HTR-8/SVneo (cell line): ENCODE results near the gene MCUB.
"Not testable (repeated sequence)": the region's sequence is repeated elsewhere in the genome, so short reads cannot be mapped to it uniquely, and the experiment has no call there.

Source experiments
- DNase-seq: peaks from one replicate; pipeline ENCODE4 v3.0.0; 2011; ENCODE audit warnings: low spot score, mixed read lengths; ENCODE audit not compliant: insufficient read length
- FAIRE-seq: peaks from 2 replicates; lab custom pipeline; 2011; peaks lifted over from hg19 to GRCh38; lab: Jason Lieb, UNC

MCUB gene

DNA sequence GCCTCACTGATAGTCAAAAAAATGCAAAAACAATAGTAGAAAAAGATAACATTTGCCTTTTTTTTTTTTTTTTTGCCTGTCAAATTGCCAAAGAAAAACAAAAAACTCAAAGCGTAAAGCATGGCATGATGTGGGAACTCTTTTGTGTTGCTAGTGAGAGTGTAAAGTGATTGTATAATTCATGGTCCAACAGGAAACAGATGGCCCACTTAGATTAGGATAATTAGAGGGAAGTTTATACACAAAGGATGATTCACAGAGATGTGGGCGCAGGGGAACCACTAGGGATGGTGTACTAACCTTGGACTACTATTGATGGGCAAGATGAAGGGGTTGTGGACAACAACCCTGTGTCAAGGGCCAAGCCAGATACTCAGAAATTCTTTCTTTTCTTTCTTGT is 16.4 kb downstream of the MCUB start:
- no peak for DNase-seq
- FAIRE-seq: no peak

DNA sequence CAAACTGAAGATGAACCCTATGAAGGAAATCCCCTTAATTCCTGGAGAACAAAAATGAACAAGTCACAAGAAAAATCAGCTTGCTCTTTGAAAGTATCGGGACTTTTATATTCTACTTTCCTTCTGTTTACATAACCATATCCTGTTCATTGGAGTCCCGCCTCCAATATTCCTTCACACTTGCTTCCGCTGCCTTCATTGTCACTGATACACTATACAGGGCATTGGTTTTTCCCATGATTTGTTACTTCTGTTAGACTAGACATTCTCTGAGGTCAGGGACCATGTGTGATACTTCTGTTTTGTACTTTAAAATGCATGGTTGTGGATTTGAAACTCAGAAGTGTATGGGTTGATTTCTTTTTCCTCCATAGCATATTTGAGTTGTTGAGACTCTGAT is 18.8 kb downstream of the MCUB start:
- DNase-seq (no peak), FAIRE-seq (no peak)

DNA sequence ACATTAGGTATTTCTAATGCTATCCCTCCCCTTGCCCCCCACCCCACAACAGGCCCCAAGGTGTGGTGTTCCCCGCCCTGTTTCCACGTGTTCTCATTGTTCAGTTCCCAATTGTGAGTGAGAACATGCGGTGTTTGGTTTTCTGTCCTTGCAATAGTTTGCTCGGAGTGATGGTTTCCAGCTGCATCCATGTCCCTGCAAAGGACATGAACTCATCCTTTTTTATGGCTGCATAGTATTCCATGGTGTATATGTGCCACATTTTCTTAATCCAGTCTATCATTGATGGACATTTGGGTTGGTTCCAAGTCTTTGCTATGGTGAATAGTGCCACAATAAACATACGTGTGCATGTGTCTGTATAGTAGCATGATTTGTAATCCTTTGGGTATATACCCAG is 20.0 kb downstream of the MCUB start:
- not testable (repeated sequence) for FAIRE-seq, DNase-seq

DNA sequence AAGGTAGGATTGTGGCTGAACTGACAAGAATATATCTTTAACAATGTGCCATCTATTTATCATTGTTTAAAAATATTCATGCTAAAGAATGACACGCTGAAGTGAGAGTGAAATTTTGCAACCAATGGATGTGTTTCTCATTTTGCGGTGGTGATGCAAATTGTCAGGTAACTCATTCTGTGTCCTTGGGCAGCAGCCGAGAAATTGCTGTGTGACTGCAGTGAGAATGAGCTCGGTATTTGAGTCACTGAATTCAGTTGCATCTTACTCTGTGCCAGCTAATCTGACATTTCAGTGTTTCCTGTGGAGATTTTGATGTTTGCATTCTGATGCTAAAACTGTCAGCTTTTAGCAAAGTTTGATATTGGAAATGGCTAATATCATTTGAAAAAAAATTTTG is 28.1 kb downstream of the MCUB start:
- DNase-seq (no peak), FAIRE-seq (no peak)

DNA sequence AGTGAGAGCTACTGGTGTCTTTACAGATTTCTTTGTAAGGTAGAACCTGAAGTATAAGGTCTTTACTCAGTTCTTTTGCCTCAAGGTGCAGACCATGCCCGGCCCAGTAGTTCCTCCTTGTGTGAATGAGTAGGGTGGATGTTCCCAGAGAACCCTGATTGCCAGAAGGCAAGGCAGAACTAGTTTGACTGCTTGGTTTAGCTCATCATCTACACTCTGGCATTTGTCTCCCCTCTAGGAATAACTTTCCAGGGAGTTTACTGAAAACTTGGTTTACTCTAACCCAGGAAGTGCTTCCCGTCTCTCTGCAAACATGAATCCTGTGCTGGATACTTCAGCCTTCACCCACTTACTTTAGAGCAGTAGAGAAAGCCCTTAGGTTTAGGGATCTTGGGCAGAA is 29.1 kb downstream of the MCUB start:
- FAIRE-seq: no peak
- DNase-seq: no peak

DNA sequence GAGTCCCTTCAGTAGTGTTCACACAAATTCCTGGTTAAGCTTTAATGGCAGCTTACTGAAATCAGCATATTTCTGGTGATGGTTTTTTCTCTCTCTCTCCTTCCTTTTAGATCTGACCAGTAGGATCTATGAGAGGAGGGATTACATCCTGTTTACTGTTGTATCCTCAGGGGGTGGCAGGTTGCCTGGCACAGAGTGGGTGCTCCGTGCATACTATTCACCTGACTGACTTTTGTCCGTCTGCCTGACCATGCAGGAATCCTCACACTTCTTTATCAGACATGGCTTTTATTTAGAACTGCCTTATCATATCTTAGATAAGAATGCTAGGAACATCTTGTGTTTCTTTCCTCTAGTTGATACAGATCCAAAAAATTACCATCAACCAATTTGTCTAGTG is 29.6 kb downstream of the MCUB start:
- DNase-seq (no peak), FAIRE-seq (no peak)

DNA sequence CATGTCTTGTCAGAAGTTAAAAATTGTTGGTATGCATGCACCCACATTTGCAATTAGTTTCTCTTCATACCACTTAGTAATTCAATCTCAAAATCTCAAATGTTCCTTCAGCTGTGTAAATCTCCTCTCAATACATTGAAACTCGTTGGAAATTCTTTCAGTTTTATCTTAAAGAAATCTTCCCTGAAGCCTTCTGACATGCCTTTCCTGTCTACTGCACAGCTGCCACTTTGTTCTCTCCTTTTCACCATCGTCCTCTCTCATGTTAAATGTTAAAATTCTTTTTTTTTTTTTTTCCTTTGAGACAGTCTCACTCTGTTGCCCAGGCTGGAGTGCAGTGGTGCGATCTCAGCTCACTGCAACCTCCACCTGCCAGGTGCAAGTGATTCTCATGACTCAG is 30.9 kb downstream of the MCUB start:
- DNase-seq: no peak
- no peak for FAIRE-seq

DNA sequence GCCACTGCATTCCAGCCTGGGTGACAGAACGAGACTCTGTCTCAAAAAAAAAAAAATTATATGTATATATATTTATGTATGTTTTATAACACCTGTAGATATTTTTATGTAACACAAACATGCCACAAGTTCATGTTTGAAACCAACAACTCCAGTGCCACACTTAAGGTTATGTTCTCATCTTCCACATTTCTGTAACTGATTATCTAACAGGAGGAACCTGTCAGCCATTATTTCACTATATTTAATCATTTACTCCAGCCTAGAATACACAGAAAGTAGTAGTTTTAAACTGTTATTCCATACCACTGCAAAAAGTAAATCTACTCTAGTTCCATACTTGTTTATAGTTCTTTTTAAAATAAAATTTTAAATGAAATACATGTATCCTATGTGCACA is 32.3 kb downstream of the MCUB start:
- no peak for DNase-seq
- FAIRE-seq: no peak

DNA sequence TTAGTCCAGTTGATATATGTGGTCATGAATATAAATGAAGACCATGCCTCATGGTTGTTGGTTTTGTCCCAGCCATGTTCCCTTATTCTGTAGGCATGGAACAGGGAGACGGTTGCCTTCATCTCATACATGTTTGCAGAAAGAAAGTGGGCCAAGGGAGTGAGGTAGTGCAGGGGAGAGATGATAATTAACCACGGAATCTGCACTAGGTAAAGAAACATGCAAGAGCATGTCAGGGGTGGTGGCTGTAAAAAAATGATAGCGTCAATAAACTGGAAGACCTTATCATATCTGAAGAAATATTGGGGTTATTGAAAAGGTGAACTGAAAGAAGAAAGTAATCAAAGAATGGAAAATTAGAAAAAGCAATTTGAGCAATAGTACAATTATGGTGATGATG is 35.1 kb downstream of the MCUB start:
- FAIRE-seq: peak; percentile 83
- DNase-seq: not testable (repeated sequence)

DNA sequence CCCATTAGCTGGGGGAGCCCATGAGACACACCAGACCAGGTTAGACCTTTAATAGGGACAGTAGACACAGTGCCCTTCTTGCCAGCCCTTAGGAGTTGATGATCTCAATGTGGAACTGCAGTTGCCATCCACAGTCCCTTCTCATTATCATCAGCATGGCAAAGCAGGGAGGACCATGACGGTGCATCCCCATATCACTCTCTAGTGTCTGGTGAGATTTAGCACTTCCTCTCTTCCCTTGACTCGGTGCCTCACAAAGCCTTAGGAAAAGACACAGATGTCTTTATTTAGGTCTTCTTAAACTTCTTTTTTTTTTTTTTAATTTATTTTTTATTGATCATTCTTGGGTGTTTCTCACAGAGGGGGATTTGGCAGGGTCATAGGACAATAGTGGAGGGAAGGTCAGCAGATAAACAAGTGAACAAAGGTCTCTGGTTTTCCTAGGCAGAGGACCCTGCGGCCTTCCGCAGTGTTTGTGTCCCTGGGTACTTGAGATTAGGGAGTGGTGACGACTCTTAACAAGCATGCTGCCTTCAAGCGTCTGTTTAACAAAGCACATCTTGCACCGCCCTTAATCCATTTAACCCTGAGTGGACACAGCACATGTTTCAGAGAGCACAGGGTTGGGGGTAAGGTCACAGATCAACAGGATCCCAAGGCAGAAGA is 36.5 kb downstream of the MCUB start:
- not testable (repeated sequence) for DNase-seq, FAIRE-seq

DNA sequence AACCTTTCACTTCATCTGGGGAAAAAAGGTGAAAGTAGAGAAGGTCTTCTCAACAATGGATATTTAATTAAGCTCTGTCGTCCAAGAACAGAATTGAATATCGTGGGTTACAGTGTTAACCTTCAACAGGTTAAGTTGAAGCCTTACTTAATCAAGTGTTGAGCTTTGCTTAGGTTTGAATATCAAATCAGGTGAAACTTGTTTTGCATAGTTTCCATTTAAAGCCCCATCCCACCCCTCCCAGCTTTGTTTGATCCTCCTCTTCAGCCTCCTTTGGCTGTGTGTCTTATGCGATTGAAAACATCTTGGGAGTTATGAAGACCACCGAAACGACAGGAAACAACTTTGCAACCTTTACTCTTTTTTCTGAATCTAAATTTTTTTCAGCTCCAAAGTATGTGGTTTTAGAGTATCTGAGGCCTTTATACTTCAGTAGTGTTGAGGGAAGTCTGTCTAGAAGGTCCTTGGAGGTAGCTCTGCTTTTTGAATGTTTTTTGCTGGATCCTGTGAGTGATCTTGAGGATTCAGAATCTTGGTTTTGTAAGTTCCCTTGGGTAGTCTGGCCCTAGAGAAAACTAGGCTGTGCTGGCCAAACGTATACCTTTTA is 39.1 kb downstream of the MCUB start:
- DNase-seq: no peak
- no peak for FAIRE-seq

DNA sequence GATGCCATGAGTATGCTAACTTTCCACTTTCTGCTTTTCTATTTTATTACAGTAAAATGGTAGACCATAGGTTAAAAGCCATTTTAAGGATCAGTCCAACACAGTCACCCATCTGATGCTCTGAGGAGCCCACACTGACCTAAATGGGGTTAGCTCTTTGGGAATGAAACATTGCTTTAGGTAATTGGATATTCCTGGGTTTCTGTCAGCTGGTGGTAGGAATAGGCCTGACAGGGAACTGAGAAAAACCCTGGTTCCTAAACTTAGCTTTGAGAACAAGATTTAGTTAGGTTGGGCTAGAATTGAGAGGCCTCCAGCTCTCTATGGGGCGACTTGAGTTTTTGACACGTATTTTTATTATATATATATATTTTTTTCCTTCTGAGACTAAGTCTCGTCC is 40.4 kb downstream of the MCUB start:
- FAIRE-seq (no peak), DNase-seq (no peak)

DNA sequence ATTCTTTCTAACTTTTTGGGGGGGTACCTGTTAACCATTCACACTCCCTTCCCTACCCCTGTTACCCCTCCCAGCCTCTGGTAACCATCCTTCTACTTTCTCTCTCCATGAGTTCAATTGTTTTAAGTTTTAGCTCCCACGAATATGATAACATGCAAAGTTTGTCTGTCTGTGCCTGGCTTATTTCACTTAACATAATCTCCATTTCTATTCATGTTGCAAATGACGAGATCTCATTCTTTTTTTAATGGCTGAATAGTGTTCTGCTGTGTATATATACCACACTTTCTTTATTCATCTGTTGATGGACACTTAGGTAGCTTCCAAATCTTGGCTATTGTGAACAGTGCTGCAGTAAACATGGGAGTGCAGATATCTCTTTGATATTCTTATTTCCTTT is 41.3 kb downstream of the MCUB start:
- DNase-seq (no peak), FAIRE-seq (no peak)

DNA sequence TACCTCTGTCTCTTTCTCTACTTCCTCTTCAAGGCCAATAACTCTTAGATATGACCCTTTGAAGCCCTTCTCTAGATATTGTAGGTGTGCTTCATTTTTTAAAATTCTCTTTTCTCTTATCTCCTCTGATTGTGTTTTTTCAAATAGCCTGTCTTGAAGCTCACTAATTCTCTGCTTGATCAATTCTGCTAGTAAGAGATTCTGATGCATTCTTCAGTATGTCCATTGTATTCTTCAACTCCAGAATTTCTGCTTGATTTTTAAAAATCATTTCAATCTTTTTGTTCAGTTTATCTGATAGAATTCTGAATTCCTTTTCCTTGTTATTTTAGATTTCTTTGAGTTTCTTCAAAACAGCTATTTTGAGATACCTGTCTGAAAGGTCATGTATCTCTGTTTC is 47.9 kb downstream of the MCUB start:
- FAIRE-seq (no peak), DNase-seq (no peak)

DNA sequence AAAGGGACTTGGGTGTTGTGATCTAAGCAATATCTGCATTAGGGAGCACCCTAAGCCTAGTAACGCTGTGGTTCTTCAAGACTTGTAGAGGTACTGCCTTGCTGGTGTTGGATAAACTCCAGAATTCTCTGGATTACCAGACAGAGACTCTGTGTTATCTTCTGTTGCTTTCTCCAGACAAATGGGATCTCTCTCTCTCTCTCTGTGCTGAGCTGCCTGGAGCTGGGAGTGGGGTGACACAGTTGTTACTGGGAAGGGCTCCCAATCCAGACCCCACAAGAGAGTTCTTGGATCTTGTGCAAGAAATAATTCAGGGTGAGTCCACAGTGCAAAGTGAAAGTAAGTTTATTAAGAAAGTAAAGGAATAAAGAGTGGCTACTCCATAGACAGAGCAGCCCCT is 48.8 kb downstream of the MCUB start:
- DNase-seq (no peak), FAIRE-seq (no peak)

DNA sequence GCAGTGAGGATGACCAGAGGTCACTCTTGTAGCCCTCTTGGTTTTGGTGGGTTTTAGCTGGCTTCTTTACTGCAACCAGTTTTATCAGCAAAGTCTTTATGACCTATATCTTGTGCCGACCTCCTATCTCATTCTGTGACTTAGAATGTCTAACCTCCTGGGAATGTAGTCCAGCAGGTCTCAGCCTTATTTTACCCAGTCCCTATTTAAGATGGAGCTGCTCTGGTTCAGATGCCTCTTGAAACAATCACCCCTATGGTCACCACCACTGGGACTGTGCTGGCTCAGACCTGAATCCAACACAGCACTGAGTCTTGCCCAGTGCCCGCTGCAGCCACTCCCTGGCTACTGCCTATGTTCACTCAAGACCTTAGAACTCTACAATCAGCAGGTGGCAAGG is 49.4 kb downstream of the MCUB start:
- FAIRE-seq: no peak
- no peak for DNase-seq

DNA sequence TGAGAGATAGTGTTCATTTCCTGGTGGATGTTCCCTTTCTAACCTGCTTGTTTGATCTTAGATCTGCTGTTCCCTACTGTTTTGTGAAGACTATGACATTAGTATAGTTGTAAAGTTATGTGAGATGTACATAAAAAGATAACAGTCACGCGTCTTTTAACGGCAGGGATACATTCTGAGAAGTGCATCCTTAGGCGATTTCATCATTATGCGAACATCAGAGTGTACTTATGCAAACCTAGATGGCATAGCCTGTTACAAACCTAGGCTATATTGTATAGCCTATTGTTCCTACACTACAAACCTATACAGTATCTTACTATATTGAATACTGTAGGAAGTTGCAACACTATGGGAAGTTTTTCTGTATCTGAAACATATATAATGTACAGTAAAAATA is 50.4 kb downstream of the MCUB start:
- DNase-seq: no peak

DNA sequence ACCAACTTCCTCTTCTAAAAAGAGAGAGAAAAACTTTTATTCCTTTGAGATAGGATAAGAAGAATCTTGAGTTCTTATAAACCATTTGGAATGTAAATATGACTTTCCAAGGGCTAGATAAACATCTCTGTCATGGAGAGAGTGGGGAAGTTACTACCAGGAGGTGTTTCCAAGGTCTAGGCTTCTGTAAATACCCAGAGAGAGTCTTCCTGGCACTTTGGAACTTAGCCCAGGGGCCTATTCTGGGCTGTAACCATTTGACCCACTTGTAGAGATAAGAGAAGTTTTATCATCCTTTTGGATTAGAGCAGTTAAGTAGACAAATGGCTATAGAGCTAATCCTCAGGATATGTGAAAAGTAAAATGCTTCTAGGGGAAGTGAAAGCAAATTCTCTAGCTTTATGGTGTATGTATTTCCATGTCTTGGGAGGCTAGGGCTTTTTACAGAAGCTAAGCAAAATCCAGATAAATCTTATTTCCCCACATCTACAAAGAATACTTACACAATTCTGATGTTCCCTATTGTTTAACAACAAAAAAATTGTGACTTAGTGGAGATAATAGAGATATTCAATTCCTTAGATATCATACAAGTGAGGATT is 51.1 kb downstream of the MCUB start:
- DNase-seq (no peak), FAIRE-seq (no peak)

More for the DNA sequence above, 50.4 kb downstream of the MCUB start:
- no peak for FAIRE-seq

DNA sequence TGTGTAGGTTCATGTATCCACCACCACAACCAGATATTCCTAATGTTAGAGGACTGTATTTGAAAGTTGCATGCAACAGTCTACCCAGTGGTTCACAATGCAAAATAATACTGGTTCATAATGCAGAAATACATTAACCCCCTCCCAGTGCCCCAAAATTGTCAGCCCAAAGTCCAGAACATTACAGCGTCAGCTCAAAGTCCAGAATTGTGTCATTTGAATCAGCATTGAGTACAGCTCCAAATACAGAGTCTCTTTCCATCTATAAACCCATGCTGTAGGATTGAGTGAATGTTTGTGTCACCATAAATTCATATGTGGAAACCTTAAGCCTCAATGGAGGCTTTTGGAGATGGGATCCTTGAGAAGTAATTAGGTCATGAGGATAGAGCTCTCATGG is 54.0 kb downstream of the MCUB start:
- DNase-seq (no peak), FAIRE-seq (no peak)

DNA sequence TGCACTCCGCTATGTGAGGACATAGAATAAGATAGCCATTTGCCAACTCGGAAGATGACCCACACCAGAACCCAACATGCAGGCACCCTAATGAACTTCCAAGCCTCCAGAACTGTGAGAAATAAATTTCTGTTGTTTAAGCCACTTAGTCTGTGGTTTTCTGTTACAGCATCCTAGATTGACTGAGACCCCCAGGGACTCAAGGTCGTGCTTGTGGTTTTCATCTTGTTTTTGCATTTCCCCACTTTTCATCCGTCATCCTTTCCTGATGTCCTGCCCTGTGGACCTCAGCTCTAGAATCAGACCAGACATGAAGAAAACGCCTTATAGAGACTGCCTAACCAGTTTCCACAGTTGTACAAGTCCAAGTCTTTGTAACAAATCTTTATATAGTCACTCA is 54.4 kb downstream of the MCUB start:
- DNase-seq: no peak
- no peak for FAIRE-seq

DNA sequence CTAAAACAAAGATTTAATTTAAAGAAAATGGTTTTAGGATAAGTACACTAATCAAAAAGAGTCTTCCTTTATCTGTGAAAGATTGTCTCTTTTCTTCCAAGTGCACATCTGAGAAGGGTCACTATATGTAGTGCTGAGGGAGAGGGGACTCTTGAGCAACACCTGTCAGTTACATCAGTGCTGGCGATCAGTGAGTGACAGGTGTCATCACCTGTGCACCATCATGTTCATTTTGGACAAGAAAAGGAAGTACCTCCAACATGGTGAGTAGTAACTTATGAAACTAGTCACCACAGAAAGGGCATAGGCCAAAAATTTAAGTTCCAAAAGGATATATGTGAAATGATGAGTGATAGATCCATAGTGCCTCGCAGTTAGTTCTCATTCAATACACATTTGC is 55.7 kb downstream of the MCUB start:
- DNase-seq: no peak
- FAIRE-seq: peak; percentile 4

DNA sequence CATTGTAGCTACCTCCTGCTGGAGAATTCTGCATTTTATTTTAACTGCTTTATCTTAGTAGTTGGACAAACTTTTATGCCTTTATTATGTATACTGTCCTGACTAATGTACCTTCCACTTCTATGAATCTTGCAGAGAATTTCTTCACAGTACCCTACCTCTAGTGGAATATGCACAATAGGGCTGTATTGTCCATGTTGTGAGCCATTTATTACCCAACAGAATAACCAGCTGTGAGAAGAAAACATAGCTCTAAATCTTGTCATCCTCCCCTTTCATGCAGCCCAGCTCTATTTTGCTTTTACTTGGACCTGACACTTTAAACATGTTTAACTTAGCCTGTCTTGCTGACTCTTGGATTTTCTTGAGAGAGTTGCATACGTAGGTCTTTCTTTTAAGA is 56.2 kb downstream of the MCUB start:
- FAIRE-seq: no peak
- DNase-seq: no peak
